NOMO-1 (cell line): ENCODE measurements around the gene PREB.
A peak's percentile ranks its signal among the peaks of the same experiment; 100 is the strongest.
"Not testable (repeated sequence)": the region's sequence is repeated elsewhere in the genome, so short reads cannot be mapped to it uniquely, and the experiment has no call there.

Source experiments
- DNase-seq, 2 experiments: peaks; one replicate each; lab custom pipeline; 2025; ENCODE audit not compliant: unreplicated experiment in 2 of 2; lab: John Stamatoyannopoulos, UW

PREB gene

GRCh38 chr2:27133905-27134780, at the start of gene PREB:
PREB (minus strand) TSS chr2:27134636; CDS start chr2:27134421, 215 bp downstream.
- DNase-seq: peak; percentile 93 to 96

GRCh38 chr2:27184115-27184514, 49.7 kb upstream of the PREB start:
- DNase-seq: no peak

- no peak for DNase-seq
Measured at GRCh38 chr2:27182346-27182745, 47.9 kb upstream of the PREB start.

- no peak for DNase-seq
Measured at GRCh38 chr2:27179344-27180000, 45.0 kb upstream of the PREB start.

- no peak for DNase-seq
Measured at GRCh38 chr2:27178469-27178868, 44.0 kb upstream of the PREB start.

- DNase-seq: no peak
Measured at GRCh38 chr2:27177441-27178351, 43.3 kb upstream of the PREB start.

GRCh38 chr2:27175781-27176180, 41.3 kb upstream of the PREB start:
- not testable (repeated sequence) for DNase-seq

GRCh38 chr2:27175330-27175729, 40.9 kb upstream of the PREB start:
- DNase-seq: no peak

- no peak for DNase-seq
Measured at GRCh38 chr2:27174638-27175037, 40.2 kb upstream of the PREB start.

- DNase-seq: peak in 1 of 2 experiments; percentile 21
Measured at GRCh38 chr2:27171351-27171848, 37.0 kb upstream of the PREB start.

GRCh38 chr2:27170581-27171337, 36.3 kb upstream of the PREB start:
- peak in 1 of 2 experiments; percentile 28 for DNase-seq

GRCh38 chr2:27164960-27165763, 30.7 kb upstream of the PREB start:
- DNase-seq: peak in 1 of 2 experiments; percentile 22

GRCh38 chr2:27162151-27163121, 28.0 kb upstream of the PREB start:
- no peak for DNase-seq

- no peak for DNase-seq
Measured at GRCh38 chr2:27160191-27160590, 25.8 kb upstream of the PREB start.

- DNase-seq: no peak
Measured at GRCh38 chr2:27159271-27159670, 24.8 kb upstream of the PREB start.

- DNase-seq: no peak
Measured at GRCh38 chr2:27158468-27158867, 24.0 kb upstream of the PREB start.

GRCh38 chr2:27155069-27155520, 20.7 kb upstream of the PREB start:
- no peak for DNase-seq

GRCh38 chr2:27154488-27154887, 20.1 kb upstream of the PREB start:
- no peak for DNase-seq
